ENCODE measurements around the gene SLC35B2. TPM values are rescaled to one million over a fixed set of nuclear protein-coding genes. Genes with fewer than 3 reads are reported as not detected.

Gene SLC35B2
- polyA plus RNA-seq, 1 of the 3 experiments (the other 2 are of a cell fraction), result 125 TPM

DNA sequence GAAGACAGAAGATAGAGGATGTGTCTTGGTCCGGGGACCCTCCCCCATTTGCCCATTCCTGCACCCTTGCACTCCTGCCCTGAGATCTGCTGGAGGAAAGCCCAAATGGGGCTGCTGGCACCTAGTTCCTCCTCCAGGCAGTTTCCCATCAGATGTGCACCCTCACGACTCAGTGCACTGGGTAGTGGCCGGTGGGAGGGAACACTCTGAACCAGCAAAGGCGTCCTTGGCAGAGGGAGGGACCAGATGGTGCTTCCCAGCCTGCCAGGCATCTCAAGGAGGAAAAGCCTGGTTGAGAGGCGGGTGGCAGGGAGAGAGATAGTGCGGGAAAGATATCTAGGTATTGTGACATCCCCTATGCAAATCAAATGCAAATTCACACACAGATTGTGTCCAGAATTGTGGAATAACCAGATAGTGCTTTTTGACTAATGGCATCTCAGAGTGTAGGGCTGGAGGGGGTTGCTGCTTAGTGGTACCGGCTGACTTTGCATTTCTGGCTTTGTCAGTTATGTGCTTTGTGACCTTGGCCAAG lies 32.5 kb upstream of the SLC35B2 start:
- 23% methylated on average over 7 of the region's 7 CpGs for WGBS (ENCODE audit: low lambda C conversion rate)

More for the DNA sequence above, 32.5 kb upstream of the SLC35B2 start:
- no peaks in the 10 kb centered on the region for H3F3A ChIP-seq (replicated peaks; ENCODE audit: insufficient read depth)
- H3K27ac ChIP-seq (ENCODE audit: low read depth in 2 of 2, low read length in 1 of 2), result no peak overlapping the region
- no peak overlapping the region for H2AFZ ChIP-seq (ENCODE audit: low read depth)
- H3K9ac ChIP-seq, result no peak overlapping the region
- no peaks in the 10 kb centered on the region for H3K36me3 ChIP-seq (replicated peaks in 1 of 2; ENCODE audit: control insufficient read depth in 1 of 2, insufficient read depth in 2 of 2, low read length in 1 of 2)
- peak; percentile 52 for DNase-seq
- H4K20me1 ChIP-seq (ENCODE audit: insufficient read depth), result no peaks in the 10 kb centered on the region
- POLR2A ChIA-PET, result interaction anchor here (0.8 kb wide), 1 partner anchor 9 kb away, joined by 3 read pairs; no protein-coding TSS in a partner anchor
- H3K4me2 ChIP-seq, result no peak overlapping the region
- H3K79me2 ChIP-seq (ENCODE audit: insufficient read depth), result no peaks in the 10 kb centered on the region
- no peaks in the 10 kb centered on the region for H3K9me3 ChIP-seq
- CTCF ChIA-PET, result interaction anchor here (1.6 to 4.1 kb wide), 3 partner anchors 15 to 33 kb away, joined by 4 to 19 read pairs (median 5); partner anchors contain the start of gene SLC35B2
- H3K9me2 ChIP-seq, result no peaks in the 10 kb centered on the region
- H3K4me3 ChIP-seq (ENCODE audit: low read depth in 2 of 2, low read length in 1 of 2), result no peak overlapping the region
- peaks cover 10% of the 10 kb centered on the region for H3K27me3 ChIP-seq (ENCODE audit: insufficient read depth)
- peaks cover 0 to 8% of the 10 kb centered on the region in 2 experiments; a peak in 1 of 4 replicates for H3K4me1 ChIP-seq (ENCODE audit: control insufficient read depth in 1 of 2, insufficient read depth in 2 of 2, low read depth in 1 of 2, low read length in 1 of 2)
- TF ChIP-seq ZBTB33 (IDR thresholded peaks at IDR 0.05; ENCODE audit: borderline replicate concordance, low read depth) (no peak), RFX5 (IDR thresholded peaks at IDR 0.05; ENCODE audit: low read length) (no peak), ELF1 (IDR thresholded peaks at IDR 0.05) (no peak), YY1 (IDR thresholded peaks at IDR 0.05; ENCODE audit: low read depth) (no peak), RXRA (IDR thresholded peaks at IDR 0.05; ENCODE audit: borderline replicate concordance, low read depth) (no peak), TEAD4 (IDR thresholded peaks at IDR 0.05; ENCODE audit: borderline replicate concordance, insufficient read depth) (no peak), SMC3 (IDR thresholded peaks at IDR 0.05; ENCODE audit: low read depth, low read length) (no peak), IRF3 (IDR thresholded peaks at IDR 0.05; ENCODE audit: low read depth, low read length) (no peak), FOSL2 (IDR thresholded peaks at IDR 0.05; ENCODE audit: borderline replicate concordance, low read depth) (no peak), EZH2phosphoT487 (IDR thresholded peaks at IDR 0.05; ENCODE audit: borderline replicate concordance, low read depth) (no peak), GABPA (IDR thresholded peaks at IDR 0.05; ENCODE audit: low read depth) (no peak), JUND (IDR thresholded peaks at IDR 0.05) (no peak), NRF1 (IDR thresholded peaks at IDR 0.05; ENCODE audit: low read depth, low read length) (no peak), MXI1 (IDR thresholded peaks at IDR 0.05; ENCODE audit: low read depth, low read length) (no peak), PBX3 (IDR thresholded peaks at IDR 0.05) (no peak), RCOR1 (IDR thresholded peaks at IDR 0.05; ENCODE audit: low read length) (no peak), TAF1 (IDR thresholded peaks at IDR 0.05; ENCODE audit: borderline replicate concordance, low read depth, low read length) (no peak), TCF12 (IDR thresholded peaks at IDR 0.05) (no peak), RAD21 (IDR thresholded peaks at IDR 0.05; ENCODE audit: low read length) (no peak)
- TF ChIP-seq, protein P1, sequence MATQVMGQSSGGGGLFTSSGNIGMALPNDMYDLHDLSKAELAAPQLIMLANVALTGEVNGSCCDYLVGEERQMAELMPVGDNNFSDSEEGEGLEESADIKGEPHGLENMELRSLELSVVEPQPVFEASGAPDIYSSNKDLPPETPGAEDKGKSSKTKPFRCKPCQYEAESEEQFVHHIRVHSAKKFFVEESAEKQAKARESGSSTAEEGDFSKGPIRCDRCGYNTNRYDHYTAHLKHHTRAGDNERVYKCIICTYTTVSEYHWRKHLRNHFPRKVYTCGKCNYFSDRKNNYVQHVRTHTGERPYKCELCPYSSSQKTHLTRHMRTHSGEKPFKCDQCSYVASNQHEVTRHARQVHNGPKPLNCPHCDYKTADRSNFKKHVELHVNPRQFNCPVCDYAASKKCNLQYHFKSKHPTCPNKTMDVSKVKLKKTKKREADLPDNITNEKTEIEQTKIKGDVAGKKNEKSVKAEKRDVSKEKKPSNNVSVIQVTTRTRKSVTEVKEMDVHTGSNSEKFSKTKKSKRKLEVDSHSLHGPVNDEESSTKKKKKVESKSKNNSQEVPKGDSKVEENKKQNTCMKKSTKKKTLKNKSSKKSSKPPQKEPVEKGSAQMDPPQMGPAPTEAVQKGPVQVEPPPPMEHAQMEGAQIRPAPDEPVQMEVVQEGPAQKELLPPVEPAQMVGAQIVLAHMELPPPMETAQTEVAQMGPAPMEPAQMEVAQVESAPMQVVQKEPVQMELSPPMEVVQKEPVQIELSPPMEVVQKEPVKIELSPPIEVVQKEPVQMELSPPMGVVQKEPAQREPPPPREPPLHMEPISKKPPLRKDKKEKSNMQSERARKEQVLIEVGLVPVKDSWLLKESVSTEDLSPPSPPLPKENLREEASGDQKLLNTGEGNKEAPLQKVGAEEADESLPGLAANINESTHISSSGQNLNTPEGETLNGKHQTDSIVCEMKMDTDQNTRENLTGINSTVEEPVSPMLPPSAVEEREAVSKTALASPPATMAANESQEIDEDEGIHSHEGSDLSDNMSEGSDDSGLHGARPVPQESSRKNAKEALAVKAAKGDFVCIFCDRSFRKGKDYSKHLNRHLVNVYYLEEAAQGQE (IDR thresholded peaks at IDR 0.05; ENCODE audit: low read depth, low read length), result no peak
